ENCODE results near the gene TRANK1. TPM values are rescaled to one million over a fixed set of nuclear protein-coding genes. Genes with fewer than 3 reads are reported as not detected.

The TRANK1 gene
- total and polyA plus RNA-seq, 7 experiments from 2014 or later, result 29.6 to 113 (median 75.3) TPM

GRCh38 chr3:36920884-36921567, 23.8 kb downstream of the TRANK1 start:
- Mint-ChIP-seq H3K27ac (peak overlapping the region in 1 of 9 donors; percentile 45), H3K4me1 (peaks cover 15 to 51% (median 37%) of the 10 kb centered on the region in 7 donors), H3K9me3 (peaks cover 2 to 19% (median 9%) of the 10 kb centered on the region in 11 donors), H3K27me3 (peaks cover 0 to 3% (median 0%) of the 10 kb centered on the region in 5 donors), H3K36me3 (peaks cover 9 to 20% (median 15%) of the 10 kb centered on the region in 5 donors), H3K4me3 (no peak overlapping the region)
- Histone ChIP-seq H3K27me3 (ENCODE audit: control insufficient read depth in 2 of 2, insufficient read depth in 2 of 2, low read length in 2 of 2) (no peaks in the 10 kb centered on the region), H3K4me3 (ENCODE audit: low read length) (no peak overlapping the region), H3K4me1 (ENCODE audit: control insufficient read depth in 2 of 2, insufficient read depth in 2 of 2, low read length in 2 of 2) (peaks cover 9% of the 10 kb centered on the region in 2 donors), H3K9me3 (ENCODE audit: control insufficient read depth in 2 of 3, low read length in 3 of 3) (peaks cover 0 to 9% (median 0%) of the 10 kb centered on the region in 3 experiments), H3K27ac (ENCODE audit: low read depth, low read length) (no peak overlapping the region), H3K36me3 (ENCODE audit: control insufficient read depth in 2 of 3, insufficient read depth in 3 of 3, low read length in 3 of 3) (no peaks in the 10 kb centered on the region)
- intact Hi-C loops (cut with micrococcal nuclease), result no loop called here
- ATAC-seq, result no peak
- POLR2A ChIA-PET, result interaction anchor here (1.2 kb wide), 1 partner anchor 9 kb away, joined by 5 read pairs; no protein-coding TSS in a partner anchor
- CTCF ChIA-PET, result interaction anchor here (0.9 to 2.1 kb wide), 3 partner anchors 19 to 51 kb away, joined by 3 to 5 read pairs (median 3); no protein-coding TSS in a partner anchor
- DNase-seq, result no peak

GRCh38 chr3:36919439-36920160, 25.3 kb downstream of the TRANK1 start:
- Histone ChIP-seq H3K9me3 (ENCODE audit: control insufficient read depth in 2 of 3, low read length in 3 of 3) (peaks cover 0 to 9% (median 0%) of the 10 kb centered on the region in 3 experiments), H3K27ac (ENCODE audit: low read depth, low read length) (no peak overlapping the region), H3K27me3 (ENCODE audit: control insufficient read depth in 2 of 2, insufficient read depth in 2 of 2, low read length in 2 of 2) (no peaks in the 10 kb centered on the region), H3K4me1 (ENCODE audit: control insufficient read depth in 2 of 2, insufficient read depth in 2 of 2, low read length in 2 of 2) (peaks cover 9% of the 10 kb centered on the region in 2 donors), H3K36me3 (ENCODE audit: control insufficient read depth in 2 of 3, insufficient read depth in 3 of 3, low read length in 3 of 3) (no peaks in the 10 kb centered on the region), H3K4me3 (ENCODE audit: low read length) (no peak overlapping the region)
- peaks cover 2 to 19% (median 9%) of the 10 kb centered on the region in 11 donors for H3K9me3 Mint-ChIP-seq
- peaks cover 15 to 42% (median 29%) of the 10 kb centered on the region in 7 donors for H3K4me1 Mint-ChIP-seq
- H3K4me3 Mint-ChIP-seq, result no peak overlapping the region
- H3K27me3 Mint-ChIP-seq, result peaks cover 0 to 2% (median 0%) of the 10 kb centered on the region in 5 donors
- ChIA-PET POLR2A (interaction anchor here (0.9 kb wide), 1 partner anchor 24 kb away, joined by 3 read pairs; no protein-coding TSS in a partner anchor), CTCF (interaction anchor here (0.7 to 1.0 kb wide), 2 partner anchors 18 to 38 kb away, joined by 3 read pairs; no protein-coding TSS in a partner anchor)
- DNase-seq (no peak), ATAC-seq (no peak)
- peaks cover 9 to 20% (median 15%) of the 10 kb centered on the region in 5 donors for H3K36me3 Mint-ChIP-seq
- no peak overlapping the region for H3K27ac Mint-ChIP-seq
- intact Hi-C loops (cut with micrococcal nuclease), result loop anchor here in 1 of 2 donors (2.0 kb wide), 1 partner anchor 19 kb away; no protein-coding TSS in a partner anchor

- Mint-ChIP-seq H3K36me3 (peaks cover 6 to 20% (median 11%) of the 10 kb centered on the region in 5 donors), H3K4me1 (peaks cover 23 to 40% (median 34%) of the 10 kb centered on the region in 7 donors), H3K9me3 (peaks cover 2 to 19% (median 9%) of the 10 kb centered on the region in 11 donors), H3K27me3 (peaks cover 0 to 2% (median 0%) of the 10 kb centered on the region in 5 donors), H3K4me3 (peak overlapping the region in 9 of 10 donors; percentile 2 to 67 (median 56)), H3K27ac (peak overlapping the region; percentile 12 to 84 (median 66))
- POLR2A ChIA-PET, result interaction anchor here (1.0 kb wide), 1 partner anchor 8 kb away, joined by 8 read pairs; no protein-coding TSS in a partner anchor
- peaks cover 0 to 9% (median 0%) of the 10 kb centered on the region in 3 experiments for H3K9me3 ChIP-seq (ENCODE audit: control insufficient read depth in 2 of 3, low read length in 3 of 3)
- no peak overlapping the region for H3K27ac ChIP-seq (ENCODE audit: low read depth, low read length)
- ATAC-seq (peak; percentile 32), DNase-seq (no peak)
- H3K27me3 ChIP-seq (ENCODE audit: control insufficient read depth in 2 of 2, insufficient read depth in 2 of 2, low read length in 2 of 2), result no peaks in the 10 kb centered on the region
- CTCF ChIA-PET, result interaction anchor here (1.2 to 1.6 kb wide), 2 partner anchors 26 to 40 kb away, joined by 3 to 6 read pairs; no protein-coding TSS in a partner anchor
- no peak overlapping the region for H3K4me3 ChIP-seq (ENCODE audit: low read length)
- H3K4me1 ChIP-seq (ENCODE audit: control insufficient read depth in 2 of 2, insufficient read depth in 2 of 2, low read length in 2 of 2), result peaks cover 10 to 11% of the 10 kb centered on the region in 2 donors
- intact Hi-C loops (cut with micrococcal nuclease), result loop anchor here in 1 of 2 donors (1.0 to 2.0 kb wide), 2 partner anchors 10 to 17 kb away; no protein-coding TSS in a partner anchor
- no peaks in the 10 kb centered on the region for H3K36me3 ChIP-seq (ENCODE audit: control insufficient read depth in 2 of 3, insufficient read depth in 3 of 3, low read length in 3 of 3)
Observed at GRCh38 chr3:36918050-36918449, 26.8 kb downstream of the TRANK1 start.

DNA sequence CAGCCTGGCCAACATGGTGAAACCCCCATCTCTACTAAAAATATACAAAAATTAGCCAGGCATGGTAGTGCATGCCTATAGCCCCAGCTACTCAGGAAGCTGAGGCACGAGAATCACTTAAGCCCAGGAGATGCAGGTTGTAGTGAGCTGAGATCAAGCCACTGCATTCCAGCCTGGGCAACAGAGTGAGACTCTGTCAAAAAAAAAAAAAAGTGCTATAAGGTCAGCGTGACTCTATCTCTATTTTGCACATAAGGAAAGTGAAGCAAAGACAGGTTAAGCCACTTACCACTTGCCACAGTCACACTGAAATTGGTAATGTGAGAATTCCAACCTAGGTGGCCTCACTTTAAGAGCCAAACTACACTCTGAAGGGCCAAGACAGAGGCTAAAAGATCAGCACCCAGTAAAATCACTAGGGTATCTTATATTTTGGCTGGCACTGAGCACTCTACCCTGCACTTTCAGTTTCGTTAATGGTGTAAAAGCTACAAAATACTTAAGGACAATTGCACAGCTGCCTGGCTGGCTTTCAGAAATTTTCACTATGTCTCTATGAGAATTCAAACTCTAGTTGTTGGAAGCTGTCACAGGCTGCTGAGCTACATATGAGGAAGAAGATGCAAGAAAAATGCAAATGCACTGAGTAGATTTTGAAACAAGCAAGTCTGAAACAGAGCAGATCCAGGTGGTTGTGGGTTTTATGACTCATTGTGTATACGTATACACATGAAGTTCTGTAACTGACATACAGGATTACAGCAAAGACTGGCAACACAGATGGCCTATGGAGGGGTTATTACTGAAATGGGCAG, 32.7 kb downstream of the TRANK1 start:
- H3K4me3 ChIP-seq (ENCODE audit: low read length), result peak overlapping the region; percentile 47
- H3K36me3 Mint-ChIP-seq, result peaks cover 0 to 5% (median 0%) of the 10 kb centered on the region in 5 donors
- H3K9me3 Mint-ChIP-seq, result no peaks in the 10 kb centered on the region
- peak in 7 of 9 donors; percentile 31 to 80 (median 50) for DNase-seq
- no peaks in the 10 kb centered on the region for H3K27me3 ChIP-seq (ENCODE audit: control insufficient read depth in 2 of 2, insufficient read depth in 2 of 2, low read length in 2 of 2)
- peak overlapping the region; percentile 5 to 81 (median 74) for H3K4me3 Mint-ChIP-seq
- H3K36me3 ChIP-seq (ENCODE audit: control insufficient read depth in 2 of 3, insufficient read depth in 3 of 3, low read length in 3 of 3), result no peaks in the 10 kb centered on the region
- peak; percentile 88 for ATAC-seq
- H3K4me1 ChIP-seq (ENCODE audit: control insufficient read depth in 2 of 2, insufficient read depth in 2 of 2, low read length in 2 of 2), result peaks cover 24 to 28% of the 10 kb centered on the region in 2 donors
- H3K27ac Mint-ChIP-seq, result peak overlapping the region; percentile 58 to 95 (median 84)
- CTCF ChIA-PET, result interaction anchor here (1.0 to 2.0 kb wide), 2 partner anchors 20 to 41 kb away, joined by 3 to 5 read pairs; no protein-coding TSS in a partner anchor
- peaks cover 24 to 48% (median 46%) of the 10 kb centered on the region in 7 donors for H3K4me1 Mint-ChIP-seq
- POLR2A ChIA-PET, result interaction anchor here (0.6 to 2.3 kb wide), 10 partner anchors 9 to 81 kb away, joined by 3 to 12 read pairs (median 5); partner anchors contain the start of genes EPM2AIP1, MLH1 and TRANK1
- H3K27ac ChIP-seq (ENCODE audit: low read depth, low read length), result peak overlapping the region; percentile 68
- H3K9me3 ChIP-seq (ENCODE audit: control insufficient read depth in 2 of 3, low read length in 3 of 3), result no peaks in the 10 kb centered on the region
- intact Hi-C loops (cut with micrococcal nuclease), result loop anchor here (1.0 kb wide), 6 partner anchors 10 to 81 kb away; partner anchors contain the start of genes EPM2AIP1 (in 2 of the 2) and MLH1 (in 2 of the 2)
- H3K27me3 Mint-ChIP-seq, result peaks cover 0 to 2% (median 0%) of the 10 kb centered on the region in 5 donors

- no peaks in the 10 kb centered on the region for H3K9me3 ChIP-seq (ENCODE audit: control insufficient read depth in 2 of 3, low read length in 3 of 3)
- no peak overlapping the region for H3K4me3 ChIP-seq (ENCODE audit: low read length)
- H3K36me3 ChIP-seq (ENCODE audit: control insufficient read depth in 2 of 3, insufficient read depth in 3 of 3, low read length in 3 of 3), result no peaks in the 10 kb centered on the region
- peaks cover 40 to 42% of the 10 kb centered on the region in 2 donors for H3K4me1 ChIP-seq (ENCODE audit: control insufficient read depth in 2 of 2, insufficient read depth in 2 of 2, low read length in 2 of 2)
- Mint-ChIP-seq H3K9me3 (no peaks in the 10 kb centered on the region), H3K4me1 (peaks cover 40 to 70% (median 64%) of the 10 kb centered on the region in 7 donors), H3K4me3 (peak overlapping the region in 2 of 10 donors; percentile 89 to 97), H3K36me3 (peaks cover 0 to 13% (median 5%) of the 10 kb centered on the region in 5 donors), H3K27ac (peak overlapping the region in 7 of 9 donors; percentile 35 to 99 (median 95)), H3K27me3 (no peaks in the 10 kb centered on the region)
- H3K27ac ChIP-seq (ENCODE audit: low read depth, low read length), result peak overlapping the region; percentile 94
- ChIA-PET CTCF (interaction anchor here (0.5 to 1.7 kb wide), 3 partner anchors 34 to 57 kb away, joined by 3 to 4 read pairs (median 4); no protein-coding TSS in a partner anchor), POLR2A (interaction anchor here (0.8 to 7.0 kb wide), 6 partner anchors 8 to 48 kb away, joined by 3 to 62 read pairs (median 6); partner anchors contain the start of gene TRANK1)
- H3K27me3 ChIP-seq (ENCODE audit: control insufficient read depth in 2 of 2, insufficient read depth in 2 of 2, low read length in 2 of 2), result no peaks in the 10 kb centered on the region
- ATAC-seq (no peak), DNase-seq (no peak)
- intact Hi-C loops (cut with micrococcal nuclease), result loop anchor here (2.0 kb wide), 2 partner anchors 35 to 41 kb away; partner anchors contain the start of gene TRANK1 (in 1 of the 2)
Observed at GRCh38 chr3:36909666-36910065, 35.2 kb downstream of the TRANK1 start.

Data from naive thymus-derived CD4-positive, alpha-beta T cell (primary cell).